AG08395 (cell line): ENCODE measurements around the gene SCN1B.
"Not testable (repeated sequence)": the region's sequence is repeated elsewhere in the genome, so short reads cannot be mapped to it uniquely, and the experiment has no call there.

Source experiments
- DNase-seq: peaks from one replicate; pipeline ENCODE4 v3.0.0; 2012; ENCODE audit warnings: mixed read lengths, low spot score

SCN1B gene

GRCh38 chr19:35000647-35001501, 29.4 kb upstream of the SCN1B start:
- DNase-seq = peak; percentile 34

DNA sequence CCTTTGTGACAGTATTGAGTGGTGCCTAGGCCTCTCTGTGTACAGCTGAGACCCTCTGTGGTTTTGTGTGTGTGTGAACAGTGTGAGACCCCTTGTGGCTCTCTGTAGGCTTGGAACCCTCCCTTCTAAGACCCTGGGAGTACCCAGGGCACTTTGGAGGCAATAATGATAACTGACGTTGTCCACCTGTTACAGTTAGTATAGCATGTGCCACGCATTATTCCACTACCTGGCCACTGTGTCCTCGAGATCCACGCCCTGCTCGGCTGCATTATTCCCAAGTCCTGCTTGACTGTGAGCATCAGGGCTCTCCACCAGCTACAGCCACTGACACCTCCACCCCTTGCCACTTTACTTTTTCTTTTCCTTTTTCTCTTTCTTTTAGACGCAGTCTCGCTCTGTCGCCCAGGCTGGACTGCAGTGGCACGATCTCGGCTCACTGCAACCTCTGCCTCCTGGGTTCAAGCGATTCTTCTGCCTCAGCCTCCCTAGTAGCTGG, 28.2 kb upstream of the SCN1B start:
- no peak for DNase-seq

- DNase-seq = no peak
These were observed 25.6 kb upstream of the SCN1B start for GRCh38 chr19:35004517-35005255.

DNA sequence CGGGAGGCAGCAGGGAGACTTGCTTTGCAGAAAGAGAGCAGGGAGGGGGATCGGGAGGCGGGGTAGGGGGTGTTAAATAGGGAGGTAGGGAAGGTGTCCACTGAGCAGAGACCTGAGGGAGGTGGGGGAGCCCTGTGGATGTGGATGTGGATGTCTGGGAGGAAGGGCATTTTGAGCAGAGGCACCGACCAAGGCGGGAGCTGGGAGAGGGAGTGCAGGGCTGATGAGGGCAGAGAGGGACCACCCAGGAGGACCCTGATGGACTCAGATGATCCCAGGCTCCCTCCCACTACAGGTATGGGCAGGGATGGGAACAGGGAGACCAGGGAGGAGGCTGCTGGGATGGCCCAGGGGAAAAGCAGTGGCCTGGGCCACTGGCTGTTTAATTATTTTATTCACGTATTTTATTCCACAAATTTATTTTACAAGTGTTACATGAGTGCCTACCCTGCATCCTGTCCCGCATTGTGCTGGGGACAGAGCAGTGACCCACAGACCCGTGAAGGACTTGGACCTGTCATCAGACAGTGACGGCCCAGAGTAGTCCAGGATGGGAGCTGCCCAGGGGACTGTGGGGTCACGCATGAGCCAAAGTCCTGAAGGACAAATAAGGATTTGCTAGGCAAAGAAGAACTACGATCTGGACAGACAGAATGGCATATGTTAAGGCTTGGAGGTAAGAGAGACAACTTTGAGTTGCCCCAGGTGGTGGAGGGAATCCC, 24.9 kb upstream of the SCN1B start:
- no peak for DNase-seq

DNA sequence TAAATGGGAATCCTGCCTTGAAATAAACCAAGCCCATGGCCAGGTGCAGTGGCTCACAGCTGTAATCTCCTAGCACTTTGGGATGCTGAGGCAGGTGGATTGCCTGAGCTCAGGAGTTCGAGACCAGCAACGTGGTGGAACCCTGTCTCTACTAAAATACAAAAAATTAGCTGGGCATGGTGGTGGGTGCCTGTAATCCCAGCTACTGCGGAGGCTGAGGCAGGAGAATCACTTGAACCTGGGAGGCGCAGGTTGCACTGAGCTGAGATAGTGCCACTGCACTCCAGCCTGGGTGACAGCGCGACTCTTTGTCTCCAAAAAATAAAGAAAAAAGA, 24.3 kb upstream of the SCN1B start:
- DNase-seq = not testable (repeated sequence)

GRCh38 chr19:35006342-35006998, 23.8 kb upstream of the SCN1B start:
- DNase-seq = no peak

DNA sequence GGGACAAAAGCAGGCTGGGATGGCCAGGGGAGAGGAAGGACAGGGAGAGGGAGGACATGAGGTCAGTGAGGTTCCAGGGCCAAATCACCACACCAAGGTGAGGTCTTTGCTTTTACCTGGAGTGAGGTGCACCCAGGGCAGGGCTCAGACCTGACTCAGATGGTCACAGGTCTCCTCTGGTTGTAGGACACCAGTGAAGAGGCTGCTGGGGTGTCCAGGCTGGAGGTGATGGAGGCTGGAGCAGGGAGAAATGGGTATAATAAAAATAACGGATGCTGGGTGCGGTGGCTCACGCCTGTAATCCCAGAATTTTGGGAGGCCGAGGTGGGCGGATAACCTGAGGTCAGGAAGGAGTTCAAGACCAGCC, 23.3 kb upstream of the SCN1B start:
- no peak for DNase-seq

GRCh38 chr19:35007427-35007826, 22.8 kb upstream of the SCN1B start:
- not testable (repeated sequence) for DNase-seq

- no peak for DNase-seq
These were observed 21.4 kb upstream of the SCN1B start for GRCh38 chr19:35008891-35009341.

GRCh38 chr19:35009424-35010415, 20.6 kb upstream of the SCN1B start:
- no peak for DNase-seq

DNA sequence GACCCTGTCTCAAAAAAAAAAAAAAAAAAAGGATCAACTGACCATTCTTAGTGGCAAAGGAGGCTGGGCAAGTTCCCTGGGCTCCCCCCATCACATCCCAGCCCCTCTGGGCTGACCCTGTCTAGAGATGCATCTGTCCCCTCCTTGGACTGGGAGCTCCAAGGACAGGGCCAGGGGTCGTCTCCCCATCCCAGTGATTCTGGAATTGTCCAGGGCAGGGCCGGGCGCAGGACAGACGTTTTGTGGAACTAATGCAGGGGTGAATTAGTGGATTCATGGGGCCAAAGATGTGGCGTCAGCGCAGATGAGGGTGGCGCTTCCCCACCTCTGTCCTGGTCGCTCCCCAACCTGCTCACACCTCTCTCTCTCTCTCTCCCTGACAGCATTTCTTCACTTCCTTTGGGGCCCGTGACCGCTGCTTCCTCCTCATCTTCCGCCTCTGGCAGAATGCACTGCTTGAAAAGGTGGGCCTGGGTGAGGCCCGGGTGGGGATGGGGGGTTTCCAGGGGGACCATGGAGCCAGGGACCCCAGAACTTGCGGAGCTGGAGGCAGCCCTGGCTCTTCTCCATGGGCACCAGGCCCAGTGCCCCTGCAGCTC, 19.1 kb upstream of the SCN1B start:
- DNase-seq = no peak

GRCh38 chr19:35011737-35012682, 18.3 kb upstream of the SCN1B start:
- no peak for DNase-seq

DNA sequence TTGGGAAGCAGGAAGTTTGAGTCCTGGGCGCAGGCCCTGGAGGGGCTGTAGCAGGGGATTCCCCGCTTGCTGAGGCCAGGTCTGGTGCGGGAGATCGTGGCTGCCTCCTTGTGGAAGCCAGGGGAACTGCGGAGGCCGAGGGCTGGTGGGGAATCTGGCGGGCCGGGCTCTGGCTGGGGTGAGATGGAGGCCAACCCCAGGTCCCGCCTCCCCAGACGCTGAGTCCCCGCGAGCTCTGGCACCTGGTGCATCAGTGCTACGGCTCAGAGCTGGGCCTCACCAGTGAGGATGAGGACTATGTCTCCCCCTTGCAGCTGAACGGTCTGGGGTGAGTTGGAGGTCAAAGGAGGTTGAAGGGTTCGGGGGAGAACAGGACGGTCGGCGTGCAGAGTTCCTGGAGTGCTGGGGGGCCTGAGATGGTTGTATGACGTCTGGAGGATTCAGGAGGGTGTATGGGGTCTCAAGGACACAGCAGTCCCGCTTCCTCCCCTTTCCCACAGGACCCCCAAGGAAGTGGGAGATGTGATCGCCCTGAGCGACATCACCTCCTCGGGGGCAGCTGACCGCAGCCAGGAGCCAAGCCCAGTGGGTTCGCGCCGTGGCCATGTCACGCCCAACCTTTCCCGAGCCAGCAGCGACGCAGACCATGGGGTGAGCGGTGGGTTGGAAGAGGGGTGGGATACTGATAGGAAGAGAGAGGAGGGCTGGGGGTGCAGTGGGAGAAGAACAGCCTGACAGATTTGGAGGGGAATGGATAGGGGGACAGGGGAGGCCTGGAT, 17.0 kb upstream of the SCN1B start:
- peak; percentile 81 for DNase-seq

DNA sequence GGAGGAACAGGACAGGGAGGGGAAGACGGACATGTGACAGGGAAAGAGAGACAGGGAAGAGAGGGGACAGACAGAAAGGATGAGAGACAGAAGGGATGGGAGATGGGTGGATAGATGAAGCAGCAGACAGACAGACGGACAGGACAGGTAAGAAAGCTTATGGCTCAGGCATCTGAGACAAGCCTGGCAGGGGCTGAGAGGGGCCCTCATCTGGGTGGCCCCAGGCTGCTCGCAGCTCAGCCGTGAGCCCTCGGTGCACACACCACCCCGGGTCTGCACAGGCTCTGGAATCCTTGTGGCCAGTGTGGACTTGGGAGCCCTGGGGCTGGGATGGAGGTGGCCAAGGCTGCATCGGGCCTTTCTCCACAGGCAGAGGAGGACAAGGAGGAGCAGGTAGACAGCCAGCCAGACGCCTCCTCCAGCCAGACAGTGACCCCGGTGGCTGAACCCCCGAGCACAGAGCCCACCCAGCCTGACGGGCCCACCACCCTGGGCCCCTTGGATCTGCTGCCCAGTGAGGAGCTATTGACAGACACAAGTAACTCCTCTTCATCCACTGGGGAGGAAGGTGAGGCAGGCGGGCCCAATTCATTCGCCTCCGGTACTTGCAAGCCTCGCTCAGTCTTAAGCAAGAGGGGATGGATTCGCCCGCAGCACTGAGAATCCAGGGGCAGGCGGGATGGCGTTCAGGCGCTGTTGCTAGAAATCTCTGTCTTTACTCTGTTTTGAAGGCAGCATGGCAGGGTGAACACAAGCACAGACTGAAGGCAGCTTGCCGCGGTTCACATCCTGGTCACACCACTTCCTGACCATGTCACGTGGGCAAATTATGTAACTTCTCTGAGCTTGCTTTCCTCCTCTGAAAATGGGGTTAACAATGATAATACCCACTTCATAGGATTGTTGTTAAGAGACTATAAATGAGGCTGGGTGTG, 16.2 kb upstream of the SCN1B start:
- no peak for DNase-seq

DNA sequence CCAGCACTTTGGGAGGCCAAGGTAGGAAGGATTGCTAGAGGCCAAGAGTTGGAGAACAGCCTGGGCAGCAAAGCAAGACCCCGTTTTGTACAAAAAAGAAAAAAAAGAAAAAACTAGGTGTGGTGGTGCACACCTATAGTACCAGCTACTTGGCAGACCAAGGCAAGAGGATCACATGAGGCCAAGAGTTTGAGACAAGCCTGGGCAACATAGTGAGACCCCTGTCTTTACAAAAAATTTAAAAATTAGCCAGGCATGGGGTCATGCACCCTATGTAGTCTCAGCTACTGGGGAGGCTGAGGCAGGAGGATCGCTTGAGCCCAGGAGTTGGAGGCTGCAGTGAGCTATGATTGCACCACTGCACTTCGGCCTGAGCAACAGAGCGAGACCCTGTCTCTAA, 15.5 kb upstream of the SCN1B start:
- not testable (repeated sequence) for DNase-seq

- DNase-seq = peak; percentile 67
These were observed 14.9 kb upstream of the SCN1B start for GRCh38 chr19:35015270-35015953.

DNA sequence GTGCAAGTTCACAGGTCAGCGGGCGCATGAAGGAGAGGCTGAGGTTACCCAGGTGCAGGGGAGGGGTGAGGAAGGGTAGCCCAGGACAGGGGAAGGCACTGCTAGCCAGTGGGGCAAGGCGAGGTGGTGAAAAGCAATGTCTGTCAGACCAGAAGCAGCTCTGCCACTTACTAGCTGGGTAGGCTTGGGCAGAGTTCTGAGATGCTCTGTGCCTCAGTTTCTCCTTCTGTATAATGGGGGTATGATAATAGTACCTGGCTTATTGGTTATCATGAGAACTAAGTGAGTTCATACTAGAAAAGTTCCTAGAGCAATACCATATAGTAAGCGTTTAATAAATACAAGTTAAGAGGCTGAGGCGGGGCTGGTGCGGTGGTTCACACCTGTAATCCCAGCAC, 14.3 kb upstream of the SCN1B start:
- DNase-seq = no peak
